ENCODE measurements around the gene TIMM44. TPM values are rescaled to one million over a fixed set of nuclear protein-coding genes. Genes with fewer than 3 reads are reported as not detected.

The TIMM44 gene
- total and polyA plus RNA-seq, 2 of the 8 experiments (the other 6 are each of a cell fraction or from before 2014, with no cell fraction given), result 131 to 150 TPM

DNA sequence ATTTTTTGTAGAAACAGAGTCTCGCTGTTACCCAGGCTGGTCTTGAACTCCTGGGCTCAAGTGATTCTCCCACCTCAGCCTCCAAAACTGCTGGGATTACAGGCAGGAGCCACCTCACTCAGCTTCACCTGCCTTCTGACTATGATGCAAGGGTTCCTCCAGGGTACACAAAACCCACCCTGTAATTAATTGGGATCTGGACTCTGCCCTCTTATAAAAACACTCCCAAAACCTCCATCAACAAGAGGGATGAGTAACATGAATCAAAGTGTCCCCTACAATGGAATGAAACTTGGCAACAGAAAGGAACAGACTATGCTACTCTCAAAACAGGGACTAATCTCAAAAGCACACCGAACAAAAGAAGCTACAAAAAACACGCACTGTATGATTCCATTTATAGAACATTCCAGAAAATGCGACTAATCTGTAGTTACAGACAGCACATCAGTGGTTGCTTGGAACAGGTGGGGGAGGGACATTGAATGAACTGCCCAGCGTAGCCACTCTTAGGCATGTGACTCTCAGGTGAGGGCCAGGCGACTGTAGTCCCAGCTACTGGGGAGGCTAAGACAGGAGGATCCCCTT is 66.1 kb downstream of the TIMM44 start:
- Histone ChIP-seq H4K8ac (ENCODE audit: extremely low read depth, insufficient read depth, low read length) (no peak overlapping the region), H4K20me1 (replicated peaks in 1 of 2; ENCODE audit: control insufficient read depth in 1 of 2, insufficient read depth in 2 of 2, low read length in 2 of 2) (peaks cover 2 to 3% of the 10 kb centered on the region in 2 experiments), H2BK20ac (ENCODE audit: low read length) (no peak overlapping the region), H2BK15ac (ENCODE audit: low read length) (no peak overlapping the region), H2AK5ac (ENCODE audit: low read depth, low read length) (no peak overlapping the region), H4K91ac (replicated peaks; ENCODE audit: insufficient read length, low read length) (no peak overlapping the region), H3K9me3 (ENCODE audit: insufficient read depth in 2 of 2, low read depth in 1 of 2, low read length in 1 of 2) (no peaks in the 10 kb centered on the region), H3K14ac (ENCODE audit: insufficient read length) (no peak overlapping the region), H2BK120ac (replicated peaks; ENCODE audit: low read depth, low read length) (no peak overlapping the region), H3K4me3 (ENCODE audit: extremely low read depth in 1 of 4, insufficient read depth in 2 of 4, low read depth in 3 of 4, low read length in 4 of 4) (no peak overlapping the region), H3K23ac (ENCODE audit: insufficient read length) (no peak overlapping the region), H2BK12ac (ENCODE audit: low read depth, low read length) (no peak overlapping the region), H3K79me1 (ENCODE audit: low read depth, low read length) (no peaks in the 10 kb centered on the region; the same call in 1 of the 2 replicates), H3K4ac (replicated peaks; ENCODE audit: insufficient read length, low read depth, low read length) (no peak overlapping the region), H3K4me2 (ENCODE audit: insufficient read depth in 1 of 2, low read depth in 2 of 2, low read length in 2 of 2) (no peak overlapping the region), H3K9ac (replicated peaks in 1 of 4; ENCODE audit: extremely low read depth in 1 of 4, low read depth in 3 of 4, low read length in 3 of 4) (no peak overlapping the region), H3K36me3 (ENCODE audit: control insufficient read depth in 2 of 4, insufficient read depth in 4 of 4, low read length in 3 of 4) (no peaks in the 10 kb centered on the region), H3K79me2 (ENCODE audit: control insufficient read depth in 1 of 2, insufficient read depth in 2 of 2, low read length in 2 of 2) (no peaks in the 10 kb centered on the region), H4K5ac (ENCODE audit: insufficient read length, low read depth, low read length) (no peak overlapping the region), H3K4me1 (replicated peaks in 1 of 4; ENCODE audit: control insufficient read depth in 3 of 4, insufficient read depth in 4 of 4, low read length in 3 of 4) (peaks cover 0 to 9% (median 5%) of the 10 kb centered on the region in 4 experiments; a peak in 5 of 7 replicates), H3K18ac (ENCODE audit: extremely low read depth, low read length) (no peak overlapping the region), H2AFZ (ENCODE audit: low read length) (no peak overlapping the region), H2BK5ac (ENCODE audit: low read depth, low read length) (no peak overlapping the region), H3K56ac (replicated peaks; ENCODE audit: insufficient read length, low read depth, low read length) (peak overlapping the region; percentile 30), H3K27ac (ENCODE audit: low read depth, low read length) (no peak overlapping the region), H3K23me2 (ENCODE audit: low read depth, low read length) (peaks cover 10% of the 10 kb centered on the region), H3K27me3 (replicated peaks in 1 of 4; ENCODE audit: control insufficient read depth in 3 of 4, extremely low read depth in 1 of 4, insufficient read depth in 3 of 4, low read length in 3 of 4) (peaks cover 0 to 7% (median 5%) of the 10 kb centered on the region in 4 experiments; a peak in 3 of 7 replicates)
- CTCF ChIA-PET (ENCODE audit: partially characterized antibody), result interaction anchor here (0.5 to 3.5 kb wide), 6 partner anchors 20 to 387 kb away, joined by 3 to 17 read pairs (median 4); no protein-coding TSS in a partner anchor
- no peak for DNase-seq (ENCODE audit: low read depth in 1 of 2, low spot score in 2 of 2)
- 92% methylated on average over 6 of the region's 6 CpGs; no CpG with 5 or more reads in 1 of the 2 experiments for WGBS, 2 experiments (ENCODE audit: extremely low coverage in 1 of 2, insufficient coverage in 1 of 2, insufficient read length in 1 of 2, insufficient replicate concordance in 2 of 2, low coverage in 1 of 2, low lambda C conversion rate in 2 of 2, missing lambda C conversion rate in 1 of 2)
- TF ChIP-seq MAFK (IDR thresholded peaks at IDR 0.05; ENCODE audit: low read depth, low read length) (no peak), SP2 (IDR thresholded peaks at IDR 0.05; ENCODE audit: low read length) (no peak), BCL11A (IDR thresholded peaks at IDR 0.05; ENCODE audit: low read depth in 2 of 2, low read length in 2 of 2) (no peak), SIRT6 (IDR thresholded peaks at IDR 0.05; ENCODE audit: low read length) (no peak), SP1 (IDR thresholded peaks at IDR 0.05; ENCODE audit: low read depth, low read length) (no peak), SIN3A (conservative IDR thresholded peaks at IDR 0.05 in 1 of 2, IDR thresholded peaks at IDR 0.05 in 1 of 2; ENCODE audit: low read depth in 1 of 2, low read length in 2 of 2) (no peak), RXRA (IDR thresholded peaks at IDR 0.05; ENCODE audit: insufficient read depth, low read depth, low read length) (no peak), JUN (IDR thresholded peaks at IDR 0.05; ENCODE audit: low read depth, low read length) (no peak), SAP30 (IDR thresholded peaks at IDR 0.05; ENCODE audit: insufficient read depth, insufficient replicate concordance, low read length) (no peak), HDAC6 (IDR thresholded peaks at IDR 0.05; ENCODE audit: low read depth, low read length) (no peak)
- TF ChIP-seq, protein P1, sequence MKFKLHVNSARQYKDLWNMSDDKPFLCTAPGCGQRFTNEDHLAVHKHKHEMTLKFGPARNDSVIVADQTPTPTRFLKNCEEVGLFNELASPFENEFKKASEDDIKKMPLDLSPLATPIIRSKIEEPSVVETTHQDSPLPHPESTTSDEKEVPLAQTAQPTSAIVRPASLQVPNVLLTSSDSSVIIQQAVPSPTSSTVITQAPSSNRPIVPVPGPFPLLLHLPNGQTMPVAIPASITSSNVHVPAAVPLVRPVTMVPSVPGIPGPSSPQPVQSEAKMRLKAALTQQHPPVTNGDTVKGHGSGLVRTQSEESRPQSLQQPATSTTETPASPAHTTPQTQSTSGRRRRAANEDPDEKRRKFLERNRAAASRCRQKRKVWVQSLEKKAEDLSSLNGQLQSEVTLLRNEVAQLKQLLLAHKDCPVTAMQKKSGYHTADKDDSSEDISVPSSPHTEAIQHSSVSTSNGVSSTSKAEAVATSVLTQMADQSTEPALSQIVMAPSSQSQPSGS (IDR thresholded peaks at IDR 0.05; ENCODE audit: low read length), result no peak
- FAIRE-seq, result no peak
- POLR2A ChIA-PET (ENCODE audit: partially characterized antibody), result interaction anchor here (1.0 to 2.5 kb wide), 4 partner anchors 9 to 67 kb away, joined by 3 to 7 read pairs (median 5); partner anchors contain the start of genes LRRC8E, MAP2K7 and TIMM44
